ENCODE results near the gene RASGRP2.

The RASGRP2 gene

DNA sequence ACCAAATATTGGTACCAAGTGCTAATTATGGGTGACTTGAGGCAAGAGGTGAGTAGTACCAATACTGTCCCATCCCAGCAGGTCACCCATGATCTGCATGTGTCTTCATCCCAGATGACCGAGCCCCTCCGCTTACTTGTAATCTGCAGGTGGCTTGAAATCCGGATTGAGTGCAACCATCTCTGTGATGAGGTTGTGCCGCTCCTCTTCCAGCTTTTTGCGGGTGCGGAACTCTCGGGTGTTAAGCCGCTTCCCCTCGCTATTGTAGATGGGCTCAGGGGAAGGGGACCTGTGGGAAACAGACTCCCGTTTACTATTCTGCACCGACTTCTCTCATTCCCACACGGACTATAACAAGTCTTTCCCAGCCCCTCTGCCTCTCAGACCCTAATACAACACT is 26.2 kb upstream of the RASGRP2 start:
- no peak for DNase-seq (ENCODE audit: low spot score)

DNA sequence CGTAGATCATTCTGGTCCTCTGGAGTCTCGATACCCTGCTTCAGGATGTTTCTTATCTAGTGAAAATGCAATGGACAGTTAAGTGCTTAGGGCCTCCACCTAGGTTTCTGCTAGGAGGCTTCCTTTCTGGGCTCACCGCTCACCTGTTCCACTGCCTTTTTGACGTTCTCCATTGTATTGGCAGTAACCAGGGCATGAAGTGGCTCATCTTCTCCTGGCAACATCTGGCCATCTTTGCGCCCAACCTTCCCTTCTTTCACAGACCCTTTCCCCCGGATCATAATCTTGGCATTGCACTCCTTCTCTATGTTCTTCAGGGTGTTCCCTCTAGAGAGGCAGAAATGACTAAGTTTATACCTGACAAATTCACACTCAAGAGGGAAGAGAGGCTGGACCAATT is 25.3 kb upstream of the RASGRP2 start:
- DNase-seq (ENCODE audit: low spot score) = no peak

DNA sequence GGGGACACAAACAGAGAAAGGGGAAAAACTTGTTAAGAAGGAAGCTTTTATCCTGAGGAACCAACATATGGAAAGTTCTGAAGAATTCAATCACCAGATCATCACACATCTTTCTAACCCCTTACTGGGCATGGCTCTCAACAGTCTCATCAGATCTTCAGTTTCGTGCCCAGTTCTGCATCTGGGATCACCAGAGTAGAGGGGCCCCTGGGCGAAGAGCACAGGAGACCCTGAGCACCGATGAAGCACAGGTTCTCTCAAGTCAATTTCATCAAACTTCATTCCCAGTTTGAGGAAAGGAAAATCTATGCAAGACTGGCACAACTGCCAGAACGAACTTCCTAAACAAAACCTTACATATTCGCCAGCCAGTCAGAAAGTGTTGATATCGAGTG is 24.4 kb upstream of the RASGRP2 start:
- no peak for DNase-seq (ENCODE audit: low spot score)

DNA sequence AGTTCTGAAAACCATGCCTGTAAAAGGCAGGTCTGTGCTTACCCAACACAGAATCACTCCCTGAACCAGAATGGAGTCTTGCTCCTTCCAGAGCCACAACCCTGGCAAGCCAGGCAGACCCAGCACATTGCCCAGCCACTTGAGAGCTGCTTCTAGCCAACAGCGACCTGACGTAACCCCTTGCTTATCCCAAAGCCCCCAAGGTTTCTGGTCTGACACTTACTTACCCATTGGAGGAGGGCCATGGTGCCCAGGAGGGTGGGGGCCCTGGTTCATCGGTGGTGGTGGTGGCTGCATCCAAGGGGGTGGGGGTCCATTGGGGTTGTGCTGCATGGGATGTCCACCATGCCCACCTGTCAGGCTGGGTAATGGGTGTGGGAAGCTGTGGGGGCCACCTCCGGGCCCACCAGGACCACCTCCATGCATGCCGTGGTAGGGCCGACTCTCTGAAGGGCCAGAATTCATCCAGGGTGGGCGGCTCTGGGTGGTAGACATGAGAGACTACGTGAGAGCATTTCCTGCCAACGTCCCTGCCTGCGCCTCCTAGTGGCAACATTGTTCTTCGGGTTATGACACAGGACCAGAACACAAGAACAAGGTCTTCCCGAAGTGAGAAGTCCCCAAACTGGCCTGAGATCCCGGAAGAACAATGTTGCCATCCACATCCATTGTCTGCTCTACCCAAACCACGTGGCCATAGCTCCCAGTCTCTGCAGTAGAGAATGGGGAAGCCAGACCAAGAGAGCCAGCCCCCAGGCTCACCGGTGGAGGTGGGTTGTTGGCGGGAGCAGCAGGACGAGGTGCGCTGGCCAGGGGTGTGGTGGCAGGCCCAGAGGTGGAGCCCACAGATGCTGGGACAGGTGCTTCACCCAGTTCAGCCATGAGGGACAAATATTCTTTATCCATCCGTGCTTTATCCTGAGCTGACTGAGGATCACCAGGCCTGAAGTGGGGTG is 23.7 kb upstream of the RASGRP2 start:
- DNase-seq (ENCODE audit: low spot score) = peak; percentile 28

DNA sequence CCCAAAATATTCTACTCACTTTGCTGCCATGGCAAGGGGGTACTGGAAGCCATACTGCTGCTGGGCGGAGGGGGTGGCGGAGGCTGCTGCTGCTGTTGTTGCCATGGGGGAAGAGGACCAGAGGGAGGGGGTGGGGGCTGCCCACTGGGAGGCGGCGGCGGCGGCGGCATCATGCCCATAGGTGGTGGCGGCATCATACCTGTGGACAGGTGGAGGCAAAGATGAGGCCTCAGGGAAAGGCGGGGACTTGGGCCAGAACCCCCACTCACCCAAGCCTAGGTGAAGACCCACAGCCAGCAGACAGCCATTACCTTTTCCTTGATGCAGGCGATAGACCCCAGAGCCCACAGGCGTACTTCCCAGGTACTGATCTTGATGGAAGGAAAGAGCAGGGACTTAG is 22.9 kb upstream of the RASGRP2 start:
- no peak for DNase-seq (ENCODE audit: low spot score)

DNA sequence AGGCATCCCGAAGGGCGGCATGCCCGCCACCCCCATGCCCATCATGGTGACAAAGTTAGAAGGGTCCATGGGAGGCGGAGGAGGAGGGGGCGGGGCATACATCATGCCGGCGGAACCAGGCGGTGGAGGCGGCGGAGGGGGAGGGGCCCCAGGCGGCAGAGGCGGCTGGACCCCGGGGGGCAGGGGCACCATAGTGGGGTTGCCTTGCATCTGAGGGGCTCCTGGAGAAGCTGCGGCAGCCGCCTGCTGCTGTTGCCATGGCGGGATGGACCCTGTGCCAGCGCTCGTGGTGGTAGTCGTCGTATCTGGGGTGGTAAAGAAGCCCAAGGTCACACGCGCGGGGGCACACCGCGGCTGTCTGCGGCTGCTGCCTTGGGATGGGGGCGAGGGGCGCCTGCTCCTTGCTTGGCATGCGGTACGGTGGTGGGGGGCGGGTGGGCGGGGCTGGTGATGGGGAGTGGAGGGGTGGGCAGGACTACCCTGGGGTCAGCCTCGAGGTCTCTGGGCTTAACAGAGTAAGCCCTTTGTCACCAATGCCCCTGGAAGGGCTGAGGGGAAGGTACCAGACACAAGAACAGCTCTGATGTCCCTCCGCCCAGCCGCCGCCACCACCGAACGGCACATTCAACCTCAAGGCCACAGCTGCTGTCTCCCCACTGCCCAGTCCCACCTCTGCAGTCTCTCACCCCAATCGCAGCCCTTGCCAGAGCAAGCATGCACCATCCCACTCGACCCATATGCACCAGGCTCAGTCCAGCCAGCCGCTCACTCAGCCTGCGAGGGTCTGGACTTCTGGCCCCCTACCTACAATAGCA is 22.1 kb upstream of the RASGRP2 start:
- no peak for DNase-seq (ENCODE audit: low spot score)

DNA sequence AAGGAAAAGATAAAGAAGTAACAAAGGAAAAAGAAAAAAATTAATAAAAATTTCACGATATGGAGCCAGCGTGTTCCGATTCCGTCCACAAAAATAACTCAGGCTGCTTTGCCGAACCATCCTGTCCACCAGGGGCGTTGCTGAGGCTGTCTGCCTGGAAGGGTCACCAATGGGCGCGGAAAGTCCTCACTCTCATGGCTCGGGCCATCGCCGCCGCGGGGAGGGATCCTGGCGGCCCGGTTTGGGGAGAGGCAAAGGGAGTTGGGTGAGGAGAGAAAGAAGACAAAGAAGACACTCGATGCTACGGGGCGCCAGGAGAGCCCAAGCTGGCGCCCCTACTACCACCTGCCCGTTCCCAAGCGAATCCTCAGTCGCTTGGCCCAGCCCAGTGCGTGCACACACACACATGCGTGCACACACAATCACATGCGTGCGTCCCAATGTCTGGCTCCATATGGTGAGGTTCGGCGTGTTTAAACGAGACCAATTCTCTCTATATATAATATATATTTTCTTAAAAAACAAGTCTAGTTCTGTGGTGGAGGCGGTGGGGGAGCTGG is 21.4 kb upstream of the RASGRP2 start:
- no peak for DNase-seq (ENCODE audit: low spot score)

DNA sequence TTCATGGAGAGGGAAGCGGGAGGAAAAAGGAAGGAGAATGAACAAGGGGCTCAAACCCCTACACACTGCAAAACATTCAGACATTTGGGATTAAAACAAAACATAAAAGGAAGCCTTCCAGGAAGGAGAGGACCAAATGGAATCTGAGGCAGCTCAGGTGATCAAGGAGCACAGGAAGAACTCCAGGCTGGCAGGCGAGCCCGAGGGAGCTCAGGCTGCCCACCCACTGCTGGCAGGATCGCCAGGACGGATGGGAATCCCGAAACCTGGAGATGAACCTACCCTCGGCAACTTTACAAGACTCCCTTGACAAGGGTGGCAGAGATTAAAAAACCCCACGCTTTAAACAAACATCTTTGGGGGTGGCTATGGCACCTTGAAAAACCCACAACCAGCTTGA is 20.8 kb upstream of the RASGRP2 start:
- DNase-seq (ENCODE audit: low spot score) = no peak

DNA sequence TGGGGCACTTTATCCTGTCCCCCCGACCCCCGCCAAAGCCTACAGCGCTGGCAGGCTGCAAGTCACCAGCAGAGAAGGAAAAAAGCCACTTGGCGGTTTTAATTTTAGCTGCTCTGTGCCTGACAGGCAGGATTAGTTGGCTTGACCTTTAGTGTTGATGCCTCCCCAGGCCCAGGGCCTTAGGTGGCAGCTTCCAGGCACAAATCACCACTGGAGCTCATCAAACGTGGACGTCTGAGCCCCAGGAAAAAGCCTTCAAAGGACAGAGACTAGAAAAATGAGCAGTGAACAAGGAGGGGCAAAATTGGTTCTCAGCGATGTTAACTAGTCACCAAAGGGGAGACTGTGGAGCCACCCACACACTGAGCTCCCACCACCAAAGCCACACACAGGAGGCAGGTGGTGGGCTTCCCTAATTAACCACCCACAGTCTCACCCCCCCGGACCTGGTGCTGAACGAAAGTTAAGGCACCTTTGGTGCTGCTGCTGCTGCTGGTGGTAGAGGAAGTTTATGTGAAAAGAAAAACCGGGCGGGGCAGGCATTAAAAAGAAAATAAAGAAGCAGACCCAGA is 20.2 kb upstream of the RASGRP2 start:
- no peak for DNase-seq (ENCODE audit: low spot score)

DNA sequence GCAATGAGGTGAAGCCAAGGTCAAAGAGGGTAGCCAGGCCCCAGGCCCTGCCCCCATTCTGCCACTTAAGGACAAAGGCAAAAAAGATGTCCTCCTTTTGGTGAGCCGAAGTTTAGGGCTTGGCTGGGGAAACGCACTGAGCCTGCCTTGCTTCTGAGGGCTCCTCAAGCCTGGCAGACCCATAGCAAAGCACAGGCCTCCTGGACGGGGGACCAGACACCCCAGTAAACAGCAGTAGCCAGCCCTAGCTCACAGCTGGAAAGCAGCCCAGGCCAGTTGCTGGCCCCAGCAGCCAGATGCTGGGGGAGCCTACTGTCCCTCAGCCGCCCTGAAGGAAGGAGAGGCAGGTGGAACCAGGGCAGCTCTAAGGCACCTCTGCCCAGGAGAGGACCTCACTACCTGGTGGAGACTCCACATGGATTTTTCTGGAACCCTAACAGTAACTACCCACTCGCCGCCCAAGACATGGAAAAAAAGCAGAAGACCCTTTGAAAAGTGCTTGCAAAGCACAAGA is 19.6 kb upstream of the RASGRP2 start:
- DNase-seq (ENCODE audit: low spot score) = no peak

DNA sequence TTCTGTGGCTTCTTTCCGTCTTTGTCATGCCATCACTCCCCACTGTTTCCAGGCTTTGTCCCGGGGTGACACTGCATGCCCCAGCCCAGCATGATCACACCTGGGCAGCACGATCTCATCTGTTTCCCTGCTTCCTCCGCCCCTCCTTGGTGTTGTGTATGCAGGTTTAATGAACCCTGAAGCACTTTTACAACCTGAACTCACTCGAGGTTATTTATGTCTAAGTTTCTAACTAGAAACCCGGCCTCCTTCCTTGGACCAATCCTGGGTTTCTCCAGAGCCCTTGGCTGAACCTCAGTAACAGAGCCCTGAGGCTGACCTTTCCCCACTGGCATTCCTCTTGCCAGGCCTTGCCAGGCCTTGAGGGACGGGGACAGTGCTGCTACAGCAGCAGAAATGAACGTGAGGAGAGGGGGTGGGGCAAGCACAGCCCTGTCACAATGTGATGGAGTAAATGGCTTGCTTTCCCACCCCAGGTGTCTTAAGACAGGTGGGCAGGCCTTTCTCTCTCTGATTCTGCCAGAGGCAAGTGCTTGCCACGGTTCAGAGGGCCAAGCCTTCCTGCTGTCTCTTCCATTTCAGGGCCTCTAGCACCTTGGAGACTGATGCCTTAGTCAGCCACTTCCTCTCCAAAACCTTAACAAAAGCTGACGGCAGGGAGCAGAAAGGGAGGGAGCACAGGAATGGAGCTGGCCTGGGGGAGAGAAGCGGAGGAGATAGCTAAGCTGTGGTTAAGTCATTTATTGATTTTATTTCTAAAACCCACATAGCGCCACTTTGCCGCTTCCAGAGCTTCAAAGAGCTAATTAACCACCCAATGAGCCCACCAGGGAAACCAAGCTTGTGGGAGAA is 19.0 kb upstream of the RASGRP2 start:
- no peak for DNase-seq (ENCODE audit: low spot score)

DNA sequence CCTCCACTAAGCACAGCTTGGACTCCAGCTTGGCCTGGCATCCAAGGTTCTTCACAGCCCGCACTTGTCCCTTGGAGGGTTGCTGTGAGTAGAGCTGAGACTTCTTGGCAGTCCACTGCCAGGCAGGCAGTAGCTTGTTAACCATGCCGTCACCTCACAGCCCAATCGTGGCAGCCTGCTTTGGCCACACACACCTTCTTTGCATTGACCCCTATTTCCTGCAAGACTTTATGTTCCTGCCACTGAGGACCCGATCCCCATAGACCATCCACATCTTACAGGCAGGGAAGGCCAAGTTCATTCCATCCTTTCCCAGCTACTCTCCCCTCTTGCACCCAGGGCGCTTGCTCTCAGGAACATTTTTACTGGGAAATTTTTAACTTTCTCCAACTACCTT is 18.3 kb upstream of the RASGRP2 start:
- DNase-seq (ENCODE audit: low spot score) = no peak

DNA sequence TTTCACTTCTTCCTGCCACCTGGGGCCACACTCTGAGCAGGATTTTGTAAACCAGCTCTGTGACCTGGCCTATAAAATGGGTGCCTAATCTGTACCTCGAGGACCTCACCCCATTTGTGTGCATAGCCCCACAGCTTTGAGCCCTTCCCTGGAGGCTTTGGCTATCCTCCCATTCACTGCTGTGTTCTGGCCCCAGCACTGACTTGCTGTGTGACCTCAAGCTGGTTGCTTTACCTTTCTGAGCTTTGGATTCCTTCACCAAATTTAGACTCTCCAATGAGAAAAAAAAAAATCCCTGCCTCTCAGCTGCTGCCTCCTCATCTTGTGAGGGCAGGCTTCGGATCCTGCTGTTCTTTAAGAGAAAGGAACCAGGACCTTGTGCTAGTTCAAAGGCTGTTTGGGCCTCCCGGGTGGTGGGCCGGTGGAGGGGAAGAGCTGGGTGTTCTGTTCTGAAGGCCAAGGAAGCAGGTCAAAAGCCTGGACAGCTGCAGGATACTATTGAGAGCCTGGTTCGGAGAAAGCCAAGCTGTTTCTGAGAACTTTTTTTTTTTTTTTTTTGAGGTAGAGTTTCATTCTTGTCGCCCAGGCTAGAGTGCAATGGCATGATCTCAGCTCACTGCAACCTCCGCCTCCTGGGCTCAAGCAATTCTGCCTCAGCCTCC is 16.9 kb upstream of the RASGRP2 start:
- no peak for DNase-seq (ENCODE audit: low spot score)

DNA sequence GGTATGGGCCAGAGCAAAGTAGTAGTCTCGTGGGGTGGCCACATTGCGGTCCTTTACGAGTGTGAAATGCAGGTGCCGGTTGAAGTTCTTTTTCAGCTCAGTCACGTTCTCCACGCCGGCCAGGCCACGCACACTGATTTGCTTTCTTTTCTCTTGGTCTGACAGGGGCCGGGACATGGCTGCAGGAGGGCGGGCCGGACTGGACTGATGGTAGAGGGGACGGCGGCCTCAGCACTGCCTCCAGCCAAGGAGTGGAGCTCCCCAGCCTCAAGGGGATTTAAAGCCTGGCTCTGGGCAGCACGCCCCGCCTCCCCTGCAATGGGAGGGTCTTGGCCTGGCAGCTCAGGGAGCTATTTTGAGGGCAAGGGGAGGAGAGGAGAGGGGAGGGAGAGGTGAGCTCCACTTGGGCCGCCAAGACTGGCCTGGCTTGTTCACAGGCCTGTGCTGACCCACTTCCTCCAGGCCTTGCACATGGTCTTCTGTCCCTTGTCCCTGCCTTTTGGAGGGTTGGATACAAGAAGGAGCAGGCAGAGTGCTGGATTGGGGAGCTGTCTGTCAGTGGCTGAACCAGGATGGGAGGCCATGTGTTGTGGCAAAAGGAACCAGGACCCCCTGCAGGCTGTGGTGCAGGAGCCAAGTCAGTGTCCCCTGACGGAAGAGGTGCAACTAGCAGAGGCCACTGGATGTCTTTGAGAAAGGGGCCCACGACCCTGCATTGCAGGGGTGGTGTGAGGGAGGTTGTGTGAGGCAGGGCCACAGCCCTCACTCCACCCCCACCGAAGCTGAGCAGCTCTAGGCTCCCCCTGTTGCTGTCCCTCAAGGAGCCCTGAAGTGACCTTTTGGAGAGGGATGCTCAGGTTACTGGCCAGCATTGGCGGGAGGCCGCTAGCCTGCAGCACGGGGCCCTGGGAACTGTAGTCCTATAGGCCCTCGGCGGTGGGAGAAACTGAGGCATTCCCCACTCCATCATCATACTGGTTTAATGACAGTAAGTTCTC is 16.1 kb upstream of the RASGRP2 start, which contains the start of gene PYGM:
TSS of gene PYGM (minus strand) at position 253 of the 998 bp plus-strand sequence. CDS start at position 177, 76 bp downstream.
- DNase-seq (ENCODE audit: low spot score) = no peak

DNA sequence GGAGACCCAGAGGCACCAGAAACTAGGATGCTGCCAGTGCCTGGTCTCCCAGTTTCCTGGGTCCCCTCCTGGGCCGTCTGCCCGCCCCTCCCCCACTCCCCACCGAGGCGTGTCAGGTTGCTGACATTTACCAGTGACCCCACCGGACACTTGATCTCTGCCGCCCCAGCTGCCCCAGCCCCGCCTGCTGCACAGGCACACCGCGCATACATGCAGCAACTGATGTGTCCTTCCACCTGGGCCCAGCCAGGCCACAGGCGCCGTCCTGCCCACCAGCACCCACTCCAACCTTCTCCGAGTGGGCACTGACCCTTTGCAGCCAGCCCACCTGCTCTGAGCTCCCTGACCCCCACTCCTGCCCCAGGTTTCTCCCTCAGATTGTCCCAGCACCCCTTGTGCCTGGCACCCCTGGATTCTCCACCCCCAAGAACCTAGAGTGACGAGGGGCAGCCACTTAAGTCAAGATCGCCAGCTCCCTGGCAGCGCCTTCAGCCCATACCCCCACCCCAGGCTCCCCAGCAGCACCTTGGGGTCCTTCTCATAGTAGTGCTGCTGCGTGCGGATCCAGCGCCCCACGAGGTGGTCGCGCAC is 15.3 kb upstream of the RASGRP2 start:
- DNase-seq (ENCODE audit: low spot score) = no peak

DNA sequence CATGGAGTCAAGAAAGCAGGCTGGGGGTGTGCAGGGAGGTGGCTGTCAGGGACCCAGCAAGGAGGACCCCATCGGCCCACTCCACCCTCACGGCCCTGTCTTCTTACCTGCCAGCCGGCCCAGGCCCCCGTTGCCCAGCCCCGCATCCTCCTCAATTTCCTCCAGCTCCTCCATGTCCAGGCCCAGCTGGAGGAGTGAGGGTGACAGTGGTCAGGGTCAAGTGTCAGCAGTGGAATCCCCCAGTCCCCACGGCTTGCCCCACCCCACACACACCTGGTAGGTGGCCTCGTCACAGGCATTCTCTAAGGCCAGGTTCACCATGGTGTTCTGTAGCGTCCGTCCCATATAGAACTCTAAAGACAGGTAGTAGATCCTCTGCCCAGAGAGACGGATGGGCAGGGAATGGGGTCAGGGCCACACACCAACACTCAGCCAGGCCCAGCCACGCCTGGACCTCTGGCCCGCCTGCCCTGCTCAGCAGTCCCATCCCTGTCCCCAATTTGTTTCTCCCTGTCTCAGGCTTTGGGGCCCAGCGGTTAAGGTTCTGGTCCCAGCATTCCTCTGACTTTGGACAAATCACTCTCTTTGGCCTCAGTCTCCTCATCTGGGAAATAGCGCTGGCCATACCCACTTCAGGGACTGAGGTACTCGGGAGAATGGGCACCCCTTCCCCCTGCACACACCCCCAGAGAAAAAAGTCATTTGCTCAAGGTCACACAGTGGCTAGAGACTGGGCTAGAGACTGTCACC is 14.6 kb upstream of the RASGRP2 start:
- DNase-seq (ENCODE audit: low spot score) = no peak

DNA sequence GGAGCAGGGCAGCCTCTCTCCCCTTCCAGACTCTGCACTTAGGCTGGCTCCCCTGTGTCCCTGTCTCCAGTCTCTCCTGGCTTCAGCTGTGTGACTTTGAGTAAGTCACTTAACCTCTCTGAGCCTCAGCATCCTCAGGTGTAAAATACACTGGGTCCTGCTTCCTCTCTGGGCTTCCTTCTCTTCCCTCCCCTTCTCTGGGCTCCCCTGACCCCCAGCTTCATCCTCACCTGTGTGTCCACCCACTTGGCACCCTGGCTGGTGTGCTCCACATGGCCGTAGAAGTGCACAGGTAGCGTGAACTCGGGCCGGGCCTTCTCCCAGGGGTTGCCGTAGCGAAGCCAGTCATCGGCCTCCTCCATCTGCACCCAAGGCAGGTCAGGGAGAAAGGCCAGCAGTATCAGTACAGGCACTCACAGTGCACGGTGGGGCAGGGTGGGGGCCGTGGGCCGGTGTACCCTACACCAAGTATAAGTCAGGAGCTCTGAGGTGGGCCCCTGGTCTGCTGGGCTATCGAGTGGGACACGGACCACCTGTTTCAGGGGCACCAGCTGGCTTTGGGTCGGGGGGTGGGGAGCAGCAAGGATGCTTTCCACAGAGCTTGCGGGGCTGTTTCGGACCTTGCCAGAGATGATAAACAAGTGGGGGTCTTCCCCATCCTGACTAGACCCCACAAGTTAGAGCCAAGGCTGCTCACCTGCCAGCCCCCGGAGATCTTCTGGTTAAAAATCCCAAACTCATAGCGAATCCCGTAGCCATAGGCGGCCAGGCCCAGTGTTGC is 13.8 kb upstream of the RASGRP2 start:
- no peak for DNase-seq (ENCODE audit: low spot score)
